ENCODE measurements around the gene RSBN1L. TPM values are rescaled to one million over a fixed set of nuclear protein-coding genes. Genes with fewer than 3 reads are reported as not detected.
A peak's percentile ranks its signal among the peaks of the same experiment; 100 is the strongest.
"Not testable (repeated sequence)": the region's sequence is repeated elsewhere in the genome, so short reads cannot be mapped to it uniquely, and the experiment has no call there.

The RSBN1L gene
- polyA plus RNA-seq, 1 donor = 17.2 TPM

- WGBS (ENCODE audit: insufficient coverage, low lambda C conversion rate) = 29% methylated on average over 1 of the region's 3 CpGs
- Histone ChIP-seq H3K9me3 (ENCODE audit: control insufficient read depth, low read depth, low read length) (no peaks in the 10 kb centered on the region), H3K36me3 (ENCODE audit: control insufficient read depth, insufficient read depth, low read length) (peaks cover 10% of the 10 kb centered on the region), H3K4me1 (ENCODE audit: control insufficient read depth, insufficient read depth, low read length) (peaks cover 8% of the 10 kb centered on the region), H3K27ac (ENCODE audit: low read length) (peak overlapping the region; percentile 64), H3K27me3 (ENCODE audit: control insufficient read depth, insufficient read depth, low read length) (no peaks in the 10 kb centered on the region), H3K4me3 (ENCODE audit: low read length) (no peak overlapping the region)
- no peak for DNase-seq
Observed at GRCh38 chr7:77765481-77765880, 69.2 kb downstream of the RSBN1L start.

- H3K27me3 ChIP-seq (ENCODE audit: control insufficient read depth, insufficient read depth, low read length) = no peaks in the 10 kb centered on the region
- peaks cover 8% of the 10 kb centered on the region for H3K4me1 ChIP-seq (ENCODE audit: control insufficient read depth, insufficient read depth, low read length)
- peak overlapping the region; percentile 64 for H3K27ac ChIP-seq (ENCODE audit: low read length)
- H3K4me3 ChIP-seq (ENCODE audit: low read length) = no peak overlapping the region
- peaks cover 10% of the 10 kb centered on the region for H3K36me3 ChIP-seq (ENCODE audit: control insufficient read depth, insufficient read depth, low read length)
- no peaks in the 10 kb centered on the region for H3K9me3 ChIP-seq (ENCODE audit: control insufficient read depth, low read depth, low read length)
- WGBS (ENCODE audit: insufficient coverage, low lambda C conversion rate) = 33% methylated on average over 1 of the region's 4 CpGs
- DNase-seq = peak; percentile 41 to 67
Observed at GRCh38 chr7:77765906-77766800, 69.9 kb downstream of the RSBN1L start.

GRCh38 chr7:77766801-77767605, 70.7 kb downstream of the RSBN1L start:
- no peak for DNase-seq
- H3K36me3 ChIP-seq (ENCODE audit: control insufficient read depth, insufficient read depth, low read length) = peaks cover 10% of the 10 kb centered on the region
- no peaks in the 10 kb centered on the region for H3K27me3 ChIP-seq (ENCODE audit: control insufficient read depth, insufficient read depth, low read length)
- peak overlapping the region; percentile 64 for H3K27ac ChIP-seq (ENCODE audit: low read length)
- H3K4me1 ChIP-seq (ENCODE audit: control insufficient read depth, insufficient read depth, low read length) = peaks cover 8% of the 10 kb centered on the region
- no peaks in the 10 kb centered on the region for H3K9me3 ChIP-seq (ENCODE audit: control insufficient read depth, low read depth, low read length)
- H3K4me3 ChIP-seq (ENCODE audit: low read length) = no peak overlapping the region
- no CpG with 5 or more reads among the region's 6 CpGs for WGBS (ENCODE audit: insufficient coverage, low lambda C conversion rate)

DNA sequence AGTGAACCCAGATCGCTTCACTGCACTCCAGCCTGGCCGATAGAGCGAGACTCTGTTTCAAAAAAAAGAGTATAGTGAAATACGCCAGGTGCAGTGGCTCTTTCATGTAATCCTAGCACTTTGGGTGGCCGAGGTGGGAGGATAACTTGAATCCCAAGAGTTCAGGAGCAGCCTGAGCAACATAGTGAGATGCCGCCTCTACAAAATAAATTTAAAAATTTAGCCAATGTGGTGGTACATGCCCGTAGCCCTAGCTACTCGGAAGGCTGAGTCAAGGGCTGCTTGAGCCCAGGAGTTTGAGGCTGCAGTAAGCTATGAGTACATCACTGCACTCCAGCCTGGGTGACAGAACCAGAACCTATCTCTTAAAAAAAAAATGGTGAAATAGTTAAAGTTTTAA, 74.1 kb downstream of the RSBN1L start:
- H3K36me3 ChIP-seq (ENCODE audit: control insufficient read depth, insufficient read depth, low read length) = peaks cover 29% of the 10 kb centered on the region
- H3K9me3 ChIP-seq (ENCODE audit: control insufficient read depth, low read depth, low read length) = no peaks in the 10 kb centered on the region
- H3K4me3 ChIP-seq (ENCODE audit: low read length) = no peak overlapping the region
- no peak for DNase-seq
- no CpG with 5 or more reads among the region's 8 CpGs for WGBS (ENCODE audit: insufficient coverage, low lambda C conversion rate)
- H3K27ac ChIP-seq (ENCODE audit: low read length) = no peak overlapping the region
- peaks cover 8% of the 10 kb centered on the region for H3K4me1 ChIP-seq (ENCODE audit: control insufficient read depth, insufficient read depth, low read length)
- no peaks in the 10 kb centered on the region for H3K27me3 ChIP-seq (ENCODE audit: control insufficient read depth, insufficient read depth, low read length)

- Histone ChIP-seq H3K4me1 (ENCODE audit: control insufficient read depth, insufficient read depth, low read length) (no peaks in the 10 kb centered on the region), H3K27me3 (ENCODE audit: control insufficient read depth, insufficient read depth, low read length) (no peaks in the 10 kb centered on the region), H3K4me3 (ENCODE audit: low read length) (no peak overlapping the region), H3K9me3 (ENCODE audit: control insufficient read depth, low read depth, low read length) (no peaks in the 10 kb centered on the region), H3K36me3 (ENCODE audit: control insufficient read depth, insufficient read depth, low read length) (peaks cover 33% of the 10 kb centered on the region), H3K27ac (ENCODE audit: low read length) (no peak overlapping the region)
- DNase-seq = no peak
Observed at GRCh38 chr7:77771901-77772300, 75.6 kb downstream of the RSBN1L start.

- WGBS (ENCODE audit: insufficient coverage, low lambda C conversion rate) = no CpG with 5 or more reads among the region's 2 CpGs
- DNase-seq = no peak
- H3K36me3 ChIP-seq (ENCODE audit: control insufficient read depth, insufficient read depth, low read length) = peaks cover 30% of the 10 kb centered on the region
- H3K9me3 ChIP-seq (ENCODE audit: control insufficient read depth, low read depth, low read length) = no peaks in the 10 kb centered on the region
- H3K4me1 ChIP-seq (ENCODE audit: control insufficient read depth, insufficient read depth, low read length) = peaks cover 2% of the 10 kb centered on the region
- H3K27ac ChIP-seq (ENCODE audit: low read length) = no peak overlapping the region
- H3K4me3 ChIP-seq (ENCODE audit: low read length) = no peak overlapping the region
- no peaks in the 10 kb centered on the region for H3K27me3 ChIP-seq (ENCODE audit: control insufficient read depth, insufficient read depth, low read length)
Observed at GRCh38 chr7:77778535-77778934, 82.3 kb downstream of the RSBN1L start.

DNA sequence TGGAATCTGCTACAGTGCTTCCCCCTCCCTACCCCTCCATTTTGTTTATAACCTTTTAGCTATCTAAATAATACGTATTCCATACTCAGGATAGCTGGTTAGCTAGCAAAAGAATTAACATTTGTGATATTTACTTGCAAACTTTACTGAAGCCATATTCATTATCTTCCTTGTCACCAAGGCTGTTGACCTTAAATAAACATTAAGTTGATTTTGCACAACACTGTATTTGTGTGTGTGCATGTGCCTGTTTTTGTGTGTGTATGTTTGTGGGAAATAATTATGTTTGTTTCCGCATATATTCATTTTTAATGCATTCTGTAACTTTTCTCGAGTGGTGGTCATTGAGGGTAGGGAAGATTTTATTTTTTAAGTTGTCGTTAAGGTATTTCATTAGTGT, 86.1 kb downstream of the RSBN1L start:
- H3K36me3 ChIP-seq (ENCODE audit: control insufficient read depth, insufficient read depth, low read length) = peaks cover 18% of the 10 kb centered on the region
- no peak overlapping the region for H3K4me3 ChIP-seq (ENCODE audit: low read length)
- H3K27me3 ChIP-seq (ENCODE audit: control insufficient read depth, insufficient read depth, low read length) = no peaks in the 10 kb centered on the region
- DNase-seq = no peak
- 82% methylated on average over 2 of the region's 4 CpGs for WGBS (ENCODE audit: insufficient coverage, low lambda C conversion rate)
- no peaks in the 10 kb centered on the region for H3K9me3 ChIP-seq (ENCODE audit: control insufficient read depth, low read depth, low read length)
- H3K4me1 ChIP-seq (ENCODE audit: control insufficient read depth, insufficient read depth, low read length) = peaks cover 2% of the 10 kb centered on the region
- H3K27ac ChIP-seq (ENCODE audit: low read length) = no peak overlapping the region

DNA sequence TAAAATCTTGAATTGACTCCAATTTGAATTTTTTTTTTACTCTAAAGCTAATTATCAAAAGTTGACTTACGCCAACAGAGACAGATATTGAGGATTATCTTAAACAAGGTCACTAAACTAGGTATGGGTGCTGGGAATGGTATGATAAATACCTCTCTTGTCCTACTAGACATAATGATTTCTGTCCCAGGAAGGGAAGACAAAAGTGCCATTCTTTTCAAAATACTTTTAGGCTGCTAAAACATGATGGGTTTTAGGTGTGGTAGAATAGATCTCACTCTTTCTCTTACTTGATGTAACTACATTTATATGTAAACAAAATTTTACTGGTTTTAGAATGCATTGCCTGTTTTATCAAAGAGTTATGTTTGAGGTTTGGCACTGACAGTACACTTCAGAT, 86.9 kb downstream of the RSBN1L start:
- Histone ChIP-seq H3K9me3 (ENCODE audit: control insufficient read depth, low read depth, low read length) (no peaks in the 10 kb centered on the region), H3K4me1 (ENCODE audit: control insufficient read depth, insufficient read depth, low read length) (peaks cover 2% of the 10 kb centered on the region), H3K27me3 (ENCODE audit: control insufficient read depth, insufficient read depth, low read length) (no peaks in the 10 kb centered on the region), H3K4me3 (ENCODE audit: low read length) (no peak overlapping the region), H3K36me3 (ENCODE audit: control insufficient read depth, insufficient read depth, low read length) (peaks cover 17% of the 10 kb centered on the region), H3K27ac (ENCODE audit: low read length) (peak overlapping the region; percentile 55)
- no CpG with 5 or more reads among the region's 1 CpG for WGBS (ENCODE audit: insufficient coverage, low lambda C conversion rate)
- DNase-seq = no peak

DNA sequence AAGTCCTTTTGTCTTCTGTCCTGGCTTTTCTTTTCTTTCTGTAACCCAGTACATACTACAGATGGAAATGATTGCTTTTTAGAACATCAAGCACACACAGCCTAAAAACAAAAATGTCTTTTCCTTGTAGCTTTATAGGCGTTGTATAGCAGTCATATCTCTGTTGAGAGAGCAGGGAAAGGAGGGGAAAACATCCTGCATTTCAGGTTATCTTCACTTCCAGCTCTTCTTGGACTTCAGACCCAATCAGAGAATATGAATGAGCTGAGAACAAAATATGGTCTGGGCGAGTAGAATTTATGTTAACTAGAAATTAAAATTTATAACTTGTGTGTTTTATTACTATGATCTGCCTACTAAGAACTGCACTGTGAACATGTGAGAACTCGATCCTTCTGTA, 87.3 kb downstream of the RSBN1L start:
- peak; percentile 49 to 81 for DNase-seq
- WGBS (ENCODE audit: insufficient coverage, low lambda C conversion rate) = 20% methylated on average over 1 of the region's 3 CpGs
- Histone ChIP-seq H3K36me3 (ENCODE audit: control insufficient read depth, insufficient read depth, low read length) (peaks cover 13% of the 10 kb centered on the region), H3K4me3 (ENCODE audit: low read length) (no peak overlapping the region), H3K27ac (ENCODE audit: low read length) (peak overlapping the region; percentile 55), H3K9me3 (ENCODE audit: control insufficient read depth, low read depth, low read length) (no peaks in the 10 kb centered on the region), H3K4me1 (ENCODE audit: control insufficient read depth, insufficient read depth, low read length) (peaks cover 2% of the 10 kb centered on the region), H3K27me3 (ENCODE audit: control insufficient read depth, insufficient read depth, low read length) (no peaks in the 10 kb centered on the region)

- not testable (repeated sequence) for DNase-seq; H3K4me3 ChIP-seq (ENCODE audit: low read length); H3K9me3 ChIP-seq (ENCODE audit: control insufficient read depth, low read depth, low read length); H3K27me3 ChIP-seq (ENCODE audit: control insufficient read depth, insufficient read depth, low read length); H3K36me3 ChIP-seq (ENCODE audit: control insufficient read depth, insufficient read depth, low read length); H3K27ac ChIP-seq (ENCODE audit: low read length); H3K4me1 ChIP-seq (ENCODE audit: control insufficient read depth, insufficient read depth, low read length)
- WGBS (ENCODE audit: insufficient coverage, low lambda C conversion rate) = 100% methylated on average over 1 of the region's 10 CpGs
Observed at GRCh38 chr7:77784426-77784825, 88.2 kb downstream of the RSBN1L start.

All from large intestine (tissue), 3 donors.